HG03575 (cell line): Measurements from ENCODE around the gene CMTM2.
"Not testable (repeated sequence)": the region's sequence is repeated elsewhere in the genome, so short reads cannot be mapped to it uniquely, and the experiment has no call there.

Experiments used
- ATAC-seq: cut with Tn5 transposase; IDR thresholded peaks from one replicate; pipeline ENCODE4 v1.9.1; 2021; ENCODE audit not compliant: unreplicated experiment, insufficient number of reproducible peaks, low FRiP score; ENCODE audit errors: extremely low read depth

Gene CMTM2

DNA sequence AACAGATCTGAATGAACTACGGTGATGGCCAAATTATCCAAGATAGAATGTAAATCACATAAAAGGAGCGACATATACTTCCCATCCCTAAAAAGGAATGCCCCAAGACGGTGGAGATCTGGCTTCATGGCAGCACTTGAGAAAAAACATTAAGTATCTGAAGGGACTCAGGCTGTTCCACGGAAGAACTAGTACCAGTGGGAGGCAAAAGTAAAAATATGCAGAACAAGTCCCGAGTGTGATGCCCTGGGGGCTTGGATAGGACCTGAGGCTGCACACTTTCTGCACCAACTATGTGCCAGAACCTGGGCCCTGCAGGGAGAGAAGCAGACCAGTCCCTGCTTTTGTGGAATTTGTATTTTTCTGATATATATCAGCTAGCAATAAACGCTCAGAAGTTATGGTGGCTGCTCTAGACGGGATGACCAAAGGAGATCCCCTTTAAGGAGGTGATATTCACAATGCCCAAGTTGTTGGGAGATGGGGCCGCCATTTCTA is 27.4 kb upstream of the CMTM2 start:
- ATAC-seq, result no peak

DNA sequence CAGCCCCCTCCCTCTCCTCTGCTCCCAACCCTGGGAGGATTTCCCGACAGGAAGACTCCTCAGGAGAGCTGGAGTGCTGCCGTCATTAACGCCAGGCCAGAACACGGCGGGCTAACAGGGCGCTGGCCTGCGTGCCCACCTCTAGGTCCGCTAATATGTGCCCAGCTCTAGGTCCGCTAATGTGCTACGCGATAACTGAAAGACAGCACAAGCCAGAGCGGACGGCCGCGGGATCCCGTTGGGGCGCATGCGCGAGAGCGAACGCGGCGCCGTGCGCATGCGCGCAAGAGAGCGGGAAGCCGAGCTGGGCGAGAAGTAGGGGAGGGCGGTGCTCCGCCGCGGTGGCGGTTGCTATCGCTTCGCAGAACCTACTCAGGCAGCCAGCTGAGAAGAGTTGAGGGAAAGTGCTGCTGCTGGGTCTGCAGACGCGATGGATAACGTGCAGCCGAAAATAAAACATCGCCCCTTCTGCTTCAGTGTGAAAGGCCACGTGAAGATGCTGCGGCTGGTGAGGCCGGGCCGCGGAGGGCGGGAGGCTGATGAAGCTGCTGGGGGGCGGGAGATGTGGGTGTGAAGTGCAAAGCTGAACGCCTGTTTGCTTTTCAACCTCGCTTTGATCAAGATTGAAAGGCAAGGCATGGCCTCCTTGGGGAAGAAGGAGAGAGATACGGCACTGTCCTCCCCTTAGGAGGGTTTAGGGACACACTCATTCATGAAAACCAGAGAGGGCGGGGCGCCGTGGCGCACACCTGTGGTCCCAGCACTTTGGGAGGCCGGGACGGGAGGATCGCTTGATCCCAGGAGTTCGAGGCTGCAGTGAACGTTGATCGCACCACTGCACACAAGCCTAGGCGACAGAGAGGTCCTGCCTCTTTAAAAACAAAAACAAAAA is 26.7 kb upstream of the CMTM2 start, which contains the start of gene CKLF:
CKLF (plus strand) TSS at position 291 of the 892 bp plus-strand sequence; CDS start at position 431, 140 bp downstream.
- ATAC-seq, result no peak

- ATAC-seq, result no peak
These were observed 26.0 kb upstream of the CMTM2 start for GRCh38 chr16:66553223-66553622.

GRCh38 chr16:66554021-66554420 is 25.2 kb upstream of the CMTM2 start:
- no peak for ATAC-seq

GRCh38 chr16:66554495-66554894 is 24.8 kb upstream of the CMTM2 start:
- no peak for ATAC-seq

GRCh38 chr16:66560107-66560506 is 19.2 kb upstream of the CMTM2 start:
- no peak for ATAC-seq

GRCh38 chr16:66561381-66562080 is 17.7 kb upstream of the CMTM2 start:
- no peak for ATAC-seq

DNA sequence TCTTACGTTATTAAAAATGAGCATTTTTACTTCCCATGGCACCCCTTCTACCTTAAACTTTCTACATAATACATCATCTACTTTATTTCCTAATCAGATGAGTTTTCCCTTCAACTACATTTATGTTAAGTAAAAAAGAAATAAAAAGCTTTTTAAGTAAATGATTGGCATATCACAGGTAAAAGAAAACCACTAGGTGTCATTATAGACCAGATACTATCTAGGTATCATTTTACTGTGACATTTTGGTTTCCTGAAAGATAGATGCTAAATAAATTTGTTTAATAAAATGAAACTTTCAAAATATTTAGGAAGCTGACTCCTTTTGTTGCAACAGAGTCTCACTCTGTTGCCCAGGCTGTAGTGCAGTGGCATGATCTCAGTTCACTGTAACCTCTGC is 16.9 kb upstream of the CMTM2 start:
- ATAC-seq, result no peak

- no peak for ATAC-seq
These were observed 16.3 kb upstream of the CMTM2 start for GRCh38 chr16:66562986-66563385.

DNA sequence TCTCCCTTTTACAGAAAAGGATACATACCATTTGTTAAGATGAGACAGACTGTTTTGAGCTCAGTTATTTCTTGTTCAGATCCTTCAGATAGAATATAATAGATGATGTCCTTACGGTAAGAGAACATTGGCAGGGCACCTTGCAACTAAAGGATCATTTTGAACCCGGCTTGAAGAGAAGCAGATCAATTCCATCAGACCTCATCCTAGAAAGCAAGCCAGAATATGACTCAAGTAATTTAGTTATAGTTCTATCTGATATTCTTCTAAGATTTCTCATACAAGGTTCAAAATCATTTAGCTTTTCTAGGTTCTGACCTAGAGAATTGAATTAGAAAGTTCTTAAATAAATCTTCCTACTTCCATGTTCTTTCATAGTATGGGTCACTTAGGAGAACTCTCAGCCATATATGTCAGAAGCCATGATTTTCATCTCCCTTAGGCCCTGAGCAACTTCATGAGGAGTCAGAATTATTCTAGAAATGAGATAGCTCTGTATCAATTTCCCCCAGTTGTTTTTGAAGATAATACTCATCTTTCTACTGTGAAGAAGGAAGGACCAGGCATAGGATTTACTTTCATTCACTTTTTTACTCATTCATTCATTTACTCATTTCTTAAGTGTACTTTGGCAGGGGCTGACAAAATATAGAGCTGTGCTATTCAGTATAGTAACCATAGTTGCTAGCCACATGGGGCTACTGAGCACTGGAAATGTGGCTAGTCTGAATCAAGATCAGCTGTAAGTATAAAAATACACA is 15.5 kb upstream of the CMTM2 start:
- no peak for ATAC-seq

DNA sequence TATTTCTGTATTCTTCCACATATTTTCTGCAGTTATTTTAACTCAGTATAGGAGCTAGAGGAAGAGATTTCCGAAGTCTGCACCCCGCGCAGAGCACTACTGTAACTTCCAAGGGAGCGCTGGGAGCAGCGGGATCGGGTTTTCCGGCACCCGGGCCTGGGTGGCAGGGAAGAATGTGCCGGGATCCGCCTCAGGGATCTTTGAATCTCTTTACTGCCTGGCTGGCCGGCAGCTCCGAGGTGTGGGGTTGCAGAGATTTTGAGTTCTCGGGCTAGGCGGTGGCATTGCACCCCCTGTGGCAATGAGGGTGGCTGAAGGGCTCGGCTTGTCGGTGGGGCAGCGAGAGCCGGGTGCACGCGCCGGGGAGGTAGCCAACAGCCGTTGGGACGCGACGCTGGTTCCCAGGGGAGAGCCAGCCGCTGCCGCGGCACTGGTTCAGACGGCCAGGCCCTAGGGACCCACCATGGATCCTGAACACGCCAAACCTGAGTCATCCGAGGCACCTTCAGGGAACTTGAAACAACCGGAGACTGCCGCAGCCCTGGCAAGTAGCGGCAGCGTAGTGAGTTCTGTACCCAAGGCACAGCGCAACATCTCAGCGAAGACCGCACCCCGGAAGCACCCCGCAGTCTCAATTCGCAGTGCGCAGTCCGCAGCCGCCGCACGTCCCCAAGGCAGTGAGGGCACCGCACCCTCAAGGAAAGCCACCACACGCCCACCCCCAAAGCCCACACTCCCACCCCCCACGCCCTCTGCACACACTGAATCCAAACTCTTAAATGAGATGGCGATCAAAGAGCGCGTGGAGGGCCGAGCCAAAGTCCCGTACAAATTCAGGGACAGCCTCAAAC is 13.0 kb upstream of the CMTM2 start, which contains the start of gene CMTM1:
CMTM1 (plus strand) TSS at position 389 of the 851 bp plus-strand sequence; CDS start at position 464, 75 bp downstream.
- no peak for ATAC-seq

DNA sequence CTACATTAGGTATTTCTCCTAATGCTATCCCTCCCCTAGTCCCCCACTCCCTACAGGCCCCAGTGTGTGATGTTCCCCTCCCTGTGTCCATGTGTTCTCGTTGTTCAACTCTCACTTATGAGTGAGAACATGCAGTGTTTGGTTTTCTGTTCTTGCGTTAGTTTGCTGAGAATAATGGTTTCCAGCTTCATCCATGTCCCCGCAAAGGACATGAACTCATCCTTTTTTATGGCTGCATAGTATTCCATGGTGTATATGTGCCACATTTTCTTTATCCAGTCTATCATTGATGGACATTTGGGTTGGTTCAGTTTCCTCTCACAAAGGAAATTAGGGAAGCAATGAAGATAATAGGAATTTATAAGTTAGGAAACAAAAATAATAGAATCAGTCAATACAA is 12.0 kb upstream of the CMTM2 start:
- ATAC-seq, result not testable (repeated sequence)

DNA sequence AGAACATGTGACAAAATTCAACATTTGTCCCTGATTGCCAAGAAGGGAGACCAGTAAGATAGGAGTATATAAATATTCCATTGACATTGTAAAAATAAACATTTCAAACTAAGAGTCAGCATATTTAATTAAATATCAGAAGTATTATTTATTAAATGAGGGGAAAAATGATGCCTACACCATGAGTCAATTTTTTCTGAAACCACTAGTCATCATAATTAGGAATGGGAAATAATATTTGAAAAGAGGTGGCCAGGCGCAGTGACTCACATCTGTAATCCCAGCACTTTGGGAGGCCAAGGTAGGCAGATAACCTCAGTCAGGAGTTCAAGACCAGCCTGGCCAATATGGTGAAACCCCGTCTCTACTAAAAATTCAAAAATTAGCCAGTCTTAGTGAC is 10.9 kb upstream of the CMTM2 start:
- ATAC-seq, result no peak

DNA sequence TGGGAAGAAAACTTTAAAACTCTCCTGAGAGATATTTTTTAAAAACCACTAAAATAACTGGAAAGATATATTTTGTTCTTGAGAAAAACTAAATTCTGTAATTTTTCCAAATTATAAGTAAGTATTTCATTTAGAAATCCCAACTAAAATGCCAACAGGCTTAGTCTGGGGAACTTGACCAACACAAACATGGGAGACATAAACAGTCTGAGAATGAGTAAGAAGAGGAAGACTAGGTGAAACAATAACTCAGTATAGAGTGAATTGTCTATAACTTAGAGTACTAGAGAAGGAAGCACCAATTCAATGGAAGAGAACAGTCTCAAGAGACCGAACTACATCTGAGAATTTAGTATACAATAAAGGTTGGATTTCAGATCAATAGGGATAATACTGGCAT is 10.1 kb upstream of the CMTM2 start:
- ATAC-seq, result no peak

GRCh38 chr16:66569827-66570405 is 9.3 kb upstream of the CMTM2 start:
- ATAC-seq, result no peak

DNA sequence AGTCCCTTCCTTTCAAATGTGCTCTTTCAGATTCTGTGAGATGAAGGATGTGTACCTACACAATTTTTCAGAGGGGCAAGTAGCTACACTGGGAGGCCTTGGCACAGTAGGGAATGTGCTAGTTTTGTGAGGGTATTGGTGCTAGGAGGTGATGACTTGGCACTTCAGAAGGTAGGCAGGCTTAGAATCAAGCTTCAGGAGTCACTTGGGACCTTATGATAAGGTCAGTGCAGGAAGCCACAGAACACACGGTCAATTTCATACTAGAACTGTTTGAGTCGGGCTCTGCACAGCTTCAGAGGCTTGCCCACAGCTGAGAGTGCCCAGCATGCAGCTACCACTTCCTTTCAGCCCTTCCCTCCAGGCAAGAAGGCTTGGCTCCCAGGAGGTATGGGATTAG is 6.9 kb upstream of the CMTM2 start:
- no peak for ATAC-seq

DNA sequence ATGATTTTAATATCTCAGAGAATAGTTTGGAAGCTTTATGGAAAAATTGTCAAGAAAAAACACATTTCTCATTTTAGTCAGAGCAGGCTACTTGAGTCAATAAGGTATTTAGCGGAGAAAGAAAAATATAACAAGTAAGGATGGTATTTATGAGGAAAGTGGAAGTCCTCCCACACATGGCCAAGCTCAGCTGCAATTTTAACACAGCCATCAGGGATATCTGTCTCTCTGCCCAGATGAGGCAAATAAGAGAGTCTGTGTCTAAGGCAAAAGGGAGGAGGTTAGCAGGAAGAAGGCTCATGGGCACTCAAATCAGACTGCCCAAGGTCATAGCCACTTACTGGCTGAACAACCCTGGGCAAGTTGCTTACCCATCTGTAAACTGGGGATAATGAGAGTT is 5.2 kb upstream of the CMTM2 start:
- no peak for ATAC-seq

DNA sequence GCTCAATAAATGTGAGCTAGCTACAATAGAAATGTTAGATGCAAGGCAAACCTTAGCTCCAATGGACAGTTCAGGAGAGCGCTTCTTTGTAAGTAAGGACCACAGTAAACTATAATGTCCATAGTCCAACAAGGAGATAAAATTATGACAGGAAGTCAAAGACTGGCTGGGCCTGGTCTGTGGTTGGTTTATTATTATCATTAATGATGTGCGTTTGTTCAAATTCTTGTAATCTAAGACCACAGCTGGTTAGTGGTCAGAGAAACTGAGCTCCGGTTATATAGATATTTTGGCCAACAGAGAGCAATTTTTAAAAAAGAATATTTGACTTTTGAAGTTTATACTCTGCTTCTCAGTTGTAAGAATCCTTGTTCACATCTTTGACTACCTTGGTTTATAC is 4.7 kb upstream of the CMTM2 start:
- ATAC-seq, result no peak
